Measurements from ENCODE around the gene GREM2. TPM values are rescaled to one million over a fixed set of nuclear protein-coding genes. Genes with fewer than 3 reads are reported as not detected.
A peak's percentile ranks its signal among the peaks of the same experiment; 100 is the strongest.

Gene GREM2
- total RNA-seq, 6 experiments from 2014 or later, result 4.9 to 15.3 (median 14.3) TPM

DNA sequence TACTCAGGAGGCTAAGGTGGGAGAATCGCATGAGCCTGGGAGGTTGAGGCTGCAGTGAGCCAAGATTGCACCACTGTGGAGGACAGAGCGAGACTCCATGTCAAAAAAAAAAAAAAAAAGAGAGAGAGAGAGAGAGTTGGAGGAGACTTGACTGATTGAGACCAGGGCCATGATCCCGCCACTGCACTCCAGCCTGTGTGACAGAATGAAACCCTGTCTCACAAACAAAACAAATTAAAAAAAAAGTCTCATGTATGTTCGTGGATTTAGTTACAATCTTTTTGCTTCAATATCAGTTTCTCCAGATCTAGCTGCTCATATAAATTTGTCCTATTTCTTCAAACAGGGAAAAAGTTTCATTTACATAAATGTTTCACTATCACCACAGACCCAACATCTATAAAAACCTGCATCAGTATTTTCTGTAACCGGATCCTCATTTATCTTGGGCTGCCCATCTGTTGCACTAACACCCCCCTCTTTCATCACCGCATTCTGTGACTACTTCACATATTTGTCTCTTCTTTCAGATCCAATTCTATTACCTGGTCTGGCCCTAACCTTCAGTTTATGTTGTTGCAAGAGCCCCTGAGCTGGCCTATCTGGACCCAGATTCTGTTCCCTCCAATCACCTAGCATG is 127.0 kb downstream of the GREM2 start:
- H3K27ac Mint-ChIP-seq, result no peak overlapping the region
- TF ChIP-seq, protein P1, sequence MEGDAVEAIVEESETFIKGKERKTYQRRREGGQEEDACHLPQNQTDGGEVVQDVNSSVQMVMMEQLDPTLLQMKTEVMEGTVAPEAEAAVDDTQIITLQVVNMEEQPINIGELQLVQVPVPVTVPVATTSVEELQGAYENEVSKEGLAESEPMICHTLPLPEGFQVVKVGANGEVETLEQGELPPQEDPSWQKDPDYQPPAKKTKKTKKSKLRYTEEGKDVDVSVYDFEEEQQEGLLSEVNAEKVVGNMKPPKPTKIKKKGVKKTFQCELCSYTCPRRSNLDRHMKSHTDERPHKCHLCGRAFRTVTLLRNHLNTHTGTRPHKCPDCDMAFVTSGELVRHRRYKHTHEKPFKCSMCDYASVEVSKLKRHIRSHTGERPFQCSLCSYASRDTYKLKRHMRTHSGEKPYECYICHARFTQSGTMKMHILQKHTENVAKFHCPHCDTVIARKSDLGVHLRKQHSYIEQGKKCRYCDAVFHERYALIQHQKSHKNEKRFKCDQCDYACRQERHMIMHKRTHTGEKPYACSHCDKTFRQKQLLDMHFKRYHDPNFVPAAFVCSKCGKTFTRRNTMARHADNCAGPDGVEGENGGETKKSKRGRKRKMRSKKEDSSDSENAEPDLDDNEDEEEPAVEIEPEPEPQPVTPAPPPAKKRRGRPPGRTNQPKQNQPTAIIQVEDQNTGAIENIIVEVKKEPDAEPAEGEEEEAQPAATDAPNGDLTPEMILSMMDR (IDR thresholded peaks at IDR 0.05), result no peak
- H3K9me3 Mint-ChIP-seq, result no peaks in the 10 kb centered on the region

DNA sequence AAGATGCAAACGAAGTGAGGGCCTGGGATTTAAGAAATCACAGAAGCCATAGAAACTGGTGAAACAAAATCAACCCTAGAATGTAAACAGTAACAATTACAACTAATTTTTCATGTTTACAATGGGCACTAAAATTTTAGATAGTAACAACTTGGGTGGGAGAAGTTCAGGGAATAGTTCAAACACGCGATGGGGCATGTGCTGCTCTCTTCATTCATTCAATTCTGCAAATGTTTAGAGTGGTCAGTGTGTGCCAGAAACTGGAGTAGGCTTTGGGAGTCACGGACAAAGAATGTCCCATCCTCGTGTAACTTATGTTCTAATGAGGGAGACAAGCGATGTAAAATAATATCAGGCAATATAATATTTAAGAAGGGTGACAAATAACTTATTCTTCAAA is 133.4 kb downstream of the GREM2 start:
- H3K27me3 Mint-ChIP-seq (ENCODE audit: insufficient read depth), result peaks cover 27% of the 10 kb centered on the region
- peak overlapping the region; percentile 58 for H3K27ac Mint-ChIP-seq
- 0 out of 2 replicates have a peak overlapping the region, but pooled peaks have one; percentile 1 for H3K4me3 Mint-ChIP-seq
- TF ChIP-seq, protein P1 (IDR thresholded peaks at IDR 0.05), result no peak
- H3K4me1 Mint-ChIP-seq (ENCODE audit: low read depth), result peaks cover 14% of the 10 kb centered on the region
- DNase-seq, result no peak
- H3K36me3 Mint-ChIP-seq (ENCODE audit: low read depth), result peaks cover 50% of the 10 kb centered on the region
- H3K9me3 Mint-ChIP-seq, result peaks cover 26% of the 10 kb centered on the region

More for the DNA sequence above, 127.0 kb downstream of the GREM2 start:
- H3K4me1 Mint-ChIP-seq (ENCODE audit: low read depth), result peaks cover 9% of the 10 kb centered on the region
- no peak for DNase-seq
- H3K27me3 Mint-ChIP-seq (ENCODE audit: insufficient read depth), result peaks cover 4% of the 10 kb centered on the region
- no peaks in the 10 kb centered on the region for H3K36me3 Mint-ChIP-seq (ENCODE audit: low read depth)
- no peak overlapping the region for H3K4me3 Mint-ChIP-seq

DNA sequence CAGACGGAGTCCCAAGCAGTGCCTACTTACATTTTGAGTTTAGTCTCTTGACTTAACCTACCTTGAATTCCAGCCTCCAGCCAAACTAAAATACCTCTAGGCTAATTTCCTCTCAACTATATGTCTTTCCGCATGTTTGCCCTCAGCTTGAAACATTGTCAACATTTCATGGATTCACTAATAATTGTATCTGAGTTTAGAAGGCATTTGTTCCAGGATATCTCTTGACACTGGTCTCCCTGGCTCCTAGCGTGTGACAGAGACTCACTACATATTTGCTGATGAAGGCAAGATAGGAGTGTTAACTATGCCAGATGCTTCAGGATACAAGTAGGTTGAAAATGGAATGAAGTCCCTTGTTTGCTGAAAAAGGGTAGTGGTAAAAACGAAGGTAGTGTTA is 136.1 kb downstream of the GREM2 start:
- Mint-ChIP-seq H3K36me3 (ENCODE audit: low read depth) (peaks cover 63% of the 10 kb centered on the region), H3K27me3 (ENCODE audit: insufficient read depth) (peaks cover 38% of the 10 kb centered on the region), H3K9me3 (peaks cover 26% of the 10 kb centered on the region), H3K4me3 (no peak overlapping the region; the same call in 1 of the 2 replicates), H3K27ac (no peak overlapping the region), H3K4me1 (ENCODE audit: low read depth) (peaks cover 23% of the 10 kb centered on the region)
- DNase-seq, result no peak
- TF ChIP-seq, protein P1 (IDR thresholded peaks at IDR 0.05), result no peak

DNA sequence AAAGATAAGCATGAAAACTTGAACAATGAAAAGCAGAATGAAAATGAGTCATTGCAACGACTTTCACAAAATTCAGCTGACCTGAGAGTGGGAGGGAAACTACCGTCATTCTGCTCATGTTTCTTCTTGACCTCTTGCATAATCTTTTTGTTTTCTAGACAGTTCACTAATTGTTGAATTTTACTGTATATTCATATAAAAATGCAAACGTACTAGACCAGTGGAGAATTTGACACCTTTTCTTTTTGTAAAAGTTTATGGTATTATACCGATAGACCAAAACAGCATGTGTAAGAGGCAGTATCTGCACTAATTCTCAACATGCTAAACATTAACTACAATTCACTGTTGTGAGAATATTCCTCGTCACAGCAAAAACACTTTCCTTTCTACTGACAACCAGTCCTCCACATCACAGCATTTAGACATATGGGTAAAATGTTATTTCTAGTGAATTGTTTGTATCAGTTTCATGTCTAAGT is 137.8 kb downstream of the GREM2 start:
- H3K27ac Mint-ChIP-seq, result peak overlapping the region; percentile 64; the same call in 1 of the 2 replicates
- peaks cover 22% of the 10 kb centered on the region for H3K9me3 Mint-ChIP-seq
- peaks cover 35% of the 10 kb centered on the region for H3K27me3 Mint-ChIP-seq (ENCODE audit: insufficient read depth)
- DNase-seq, result no peak
- H3K4me3 Mint-ChIP-seq, result no peak overlapping the region
- peaks cover 74% of the 10 kb centered on the region for H3K36me3 Mint-ChIP-seq (ENCODE audit: low read depth)
- TF ChIP-seq, protein P1 (IDR thresholded peaks at IDR 0.05), result no peak
- peaks cover 34% of the 10 kb centered on the region for H3K4me1 Mint-ChIP-seq (ENCODE audit: low read depth)

DNA sequence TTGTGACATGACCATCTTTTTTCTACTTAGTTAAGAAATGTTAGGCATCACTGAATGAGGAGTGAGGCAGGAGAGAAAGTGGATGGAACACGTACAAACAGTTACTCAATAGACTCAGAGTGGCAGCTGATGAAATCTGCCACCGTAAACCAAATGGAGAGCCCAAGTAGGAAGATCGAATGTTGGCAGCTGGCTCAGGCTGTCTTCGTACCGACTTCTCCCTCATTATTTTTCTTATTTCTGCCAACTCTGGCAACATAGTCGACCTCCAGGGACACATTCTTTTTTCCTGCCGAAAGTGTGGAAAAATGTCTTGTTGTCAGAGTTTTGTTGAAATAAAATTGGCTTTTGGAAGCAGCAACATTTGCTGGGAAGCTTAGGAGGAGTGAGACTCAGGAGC is 143.3 kb downstream of the GREM2 start:
- peaks cover 23% of the 10 kb centered on the region for H3K27me3 Mint-ChIP-seq (ENCODE audit: insufficient read depth)
- peaks cover 52% of the 10 kb centered on the region for H3K36me3 Mint-ChIP-seq (ENCODE audit: low read depth)
- peak overlapping the region; percentile 22 for H3K27ac Mint-ChIP-seq
- no peak for DNase-seq
- no peaks in the 10 kb centered on the region for H3K9me3 Mint-ChIP-seq
- TF ChIP-seq, protein P1 (IDR thresholded peaks at IDR 0.05), result no peak
- peaks cover 59% of the 10 kb centered on the region for H3K4me1 Mint-ChIP-seq (ENCODE audit: low read depth)
- no peak overlapping the region for H3K4me3 Mint-ChIP-seq
